C1 segment of cervical spinal cord (tissue), 14 donors: Measurements from ENCODE around the gene ZFYVE1.
"Not testable (repeated sequence)": the region's sequence is repeated elsewhere in the genome, so short reads cannot be mapped to it uniquely, and the experiment has no call there.

Source experiments
- DNase-seq, 14 donors: peaks; one replicate each; lab custom pipeline; 2025; lab: John Stamatoyannopoulos, UW

ZFYVE1 gene

DNA sequence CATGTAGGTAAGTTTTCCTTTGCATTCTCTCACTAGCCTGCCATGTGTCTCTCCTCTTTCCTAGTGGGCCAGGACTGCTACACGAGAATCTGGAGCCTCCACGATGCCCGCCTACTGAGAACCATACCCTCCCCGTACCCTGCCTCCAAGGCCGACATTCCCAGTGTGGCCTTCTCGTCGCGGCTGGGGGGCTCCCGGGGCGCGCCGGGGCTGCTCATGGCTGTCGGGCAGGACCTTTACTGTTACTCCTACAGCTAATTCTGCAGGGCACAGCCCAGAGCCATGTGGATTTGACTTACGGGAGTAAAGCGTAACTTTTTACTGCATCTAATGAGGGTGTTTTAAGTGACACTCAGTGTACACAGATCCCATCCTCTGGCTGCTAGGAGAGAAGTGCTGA, 68.4 kb downstream of the ZFYVE1 start:
- DNase-seq = no peak

DNA sequence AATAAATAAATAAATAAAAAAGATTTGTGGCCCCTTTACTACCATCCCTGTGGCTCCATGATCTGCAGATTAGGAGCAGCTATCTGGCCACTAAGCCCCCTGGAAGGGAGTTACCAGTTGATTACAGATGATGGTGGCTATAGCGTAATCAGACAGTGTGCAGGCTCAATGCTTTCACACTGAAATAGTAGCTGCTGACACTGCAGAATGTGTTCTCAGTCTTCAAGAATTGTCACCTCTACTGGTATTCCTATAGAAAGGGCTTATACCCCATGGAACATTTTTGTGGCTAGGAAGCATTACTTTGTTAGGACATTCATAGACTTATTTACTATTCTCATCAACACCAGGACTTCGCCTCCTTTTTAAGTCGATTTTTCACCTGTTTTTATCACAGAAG, 69.7 kb downstream of the ZFYVE1 start:
- no peak for DNase-seq

DNA sequence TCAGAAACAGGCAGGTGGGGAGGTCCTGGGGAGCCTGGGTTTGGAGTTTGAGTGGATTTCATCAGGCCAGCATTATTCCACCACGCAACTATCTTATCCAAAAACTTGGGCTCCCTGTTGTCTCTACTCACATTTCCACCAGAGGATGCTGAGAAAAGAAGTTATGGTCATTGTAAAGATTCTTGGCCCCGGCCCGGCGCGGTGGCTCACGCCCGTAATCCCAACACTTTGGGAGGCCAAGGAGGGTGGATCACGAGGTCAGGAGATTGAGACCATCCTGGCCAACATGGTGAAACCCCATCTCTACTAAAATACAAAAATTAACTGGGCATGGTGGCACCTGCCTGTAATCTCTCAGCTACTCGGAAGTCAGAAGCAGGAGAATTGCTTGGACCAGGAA, 70.2 kb downstream of the ZFYVE1 start:
- DNase-seq = not testable (repeated sequence)

DNA sequence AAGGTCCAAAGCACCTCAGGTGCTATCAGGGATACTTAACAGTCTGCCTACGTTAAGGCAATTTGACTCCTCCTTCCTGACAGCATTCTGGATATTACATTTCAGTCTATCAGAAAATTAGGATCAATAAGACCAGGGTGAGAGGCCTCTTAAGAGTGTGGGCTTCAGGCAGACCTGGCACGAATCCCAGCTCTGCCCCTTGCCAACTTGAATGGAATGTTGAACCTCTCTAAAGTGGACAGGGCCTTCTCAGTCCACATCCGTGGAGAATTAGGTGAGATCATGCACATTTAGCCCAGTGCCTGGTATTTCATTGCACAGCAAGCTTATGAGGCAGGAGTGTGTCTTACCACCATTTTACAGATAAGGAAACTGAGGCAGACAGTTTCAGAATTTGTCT, 74.7 kb downstream of the ZFYVE1 start:
- DNase-seq = no peak

DNA sequence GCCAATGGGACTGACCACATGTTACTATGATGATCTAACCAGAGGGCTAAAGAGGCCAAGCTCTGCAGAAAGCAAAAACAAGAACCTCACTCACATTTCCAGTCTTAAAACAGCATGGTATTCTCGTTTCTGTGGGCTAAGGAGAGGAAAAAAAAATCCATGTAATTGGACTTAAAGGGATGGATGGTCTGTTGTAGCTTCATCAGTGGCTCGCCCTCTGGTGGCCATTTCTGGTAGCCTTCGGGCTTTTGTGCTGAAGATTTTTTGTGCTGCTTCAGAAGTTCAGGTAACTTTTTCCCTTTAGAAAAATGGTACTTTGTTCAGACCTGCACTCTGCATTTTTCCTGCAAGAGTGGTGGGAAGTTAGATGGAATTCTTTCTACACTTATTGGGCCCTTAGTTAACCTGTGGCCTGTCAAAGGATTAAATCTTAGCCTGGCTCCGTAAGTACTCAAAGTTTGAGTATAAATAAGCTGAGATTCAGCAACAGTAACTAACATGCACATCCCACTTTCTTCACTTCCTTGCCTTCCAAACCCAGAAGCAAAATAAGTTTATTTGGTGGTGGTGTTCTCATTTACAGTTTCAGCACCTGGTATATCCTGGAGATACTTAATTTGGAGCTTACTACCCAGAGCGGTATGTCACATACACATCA, 78.3 kb downstream of the ZFYVE1 start:
- DNase-seq = peak in 8 of 14 donors; percentile 4 to 35 (median 8)

DNA sequence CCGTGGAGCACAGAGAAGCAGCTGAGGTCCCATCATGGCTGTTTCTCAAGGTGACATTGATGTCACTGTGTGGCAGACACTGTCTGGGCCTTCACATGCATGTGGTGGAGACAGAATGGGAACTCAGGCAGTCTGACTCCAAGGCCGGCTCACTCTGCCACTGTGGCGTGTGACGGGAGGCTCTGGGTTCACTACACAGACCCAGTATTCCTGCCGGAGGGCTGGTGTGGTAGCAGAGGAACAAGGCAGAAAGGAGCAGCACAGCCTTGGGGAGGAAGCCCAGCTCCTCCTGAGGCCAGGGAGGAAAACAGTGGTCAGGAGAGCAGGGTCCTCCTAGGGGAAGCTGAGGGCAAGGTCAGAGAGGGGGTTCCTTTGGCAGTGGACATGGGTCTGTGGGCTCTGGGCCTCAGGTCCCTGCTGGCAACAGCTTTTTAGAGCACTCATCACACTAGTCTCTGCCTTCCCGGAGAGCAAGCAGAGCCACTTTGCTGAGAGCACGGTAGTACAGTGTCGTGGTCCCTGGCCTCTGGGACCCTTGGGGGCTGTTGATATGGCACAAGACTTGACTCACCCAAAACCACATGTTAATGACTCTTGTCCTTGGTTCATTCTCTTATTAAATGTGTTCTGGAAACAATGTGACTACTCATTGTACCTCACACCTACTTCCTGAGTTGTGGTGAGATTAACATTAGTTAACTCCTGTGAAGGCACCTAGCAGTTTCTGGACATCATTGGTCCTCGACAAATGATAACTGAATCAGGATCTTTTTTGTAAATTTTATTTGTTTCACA, 79.3 kb downstream of the ZFYVE1 start:
- no peak for DNase-seq

DNA sequence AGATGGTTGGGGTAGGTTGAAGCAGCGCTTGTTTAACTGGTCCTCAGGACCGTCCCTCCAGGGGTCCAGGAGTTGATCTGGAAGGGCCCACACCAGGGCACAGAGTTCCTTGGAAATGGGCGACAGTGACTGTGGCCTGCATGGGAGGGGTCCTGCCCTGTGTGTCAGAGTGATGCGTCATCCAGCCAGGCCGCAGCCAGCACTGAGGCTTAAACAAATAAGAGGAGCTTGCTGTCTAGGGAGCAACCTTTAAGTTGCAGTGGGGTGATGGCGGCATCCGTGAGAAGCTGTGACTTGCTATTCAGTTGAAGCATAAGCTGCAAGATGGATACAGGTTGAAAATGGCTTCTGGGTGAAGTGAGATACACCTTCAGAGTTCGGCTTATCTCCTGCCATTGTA, 80.4 kb downstream of the ZFYVE1 start:
- no peak for DNase-seq

DNA sequence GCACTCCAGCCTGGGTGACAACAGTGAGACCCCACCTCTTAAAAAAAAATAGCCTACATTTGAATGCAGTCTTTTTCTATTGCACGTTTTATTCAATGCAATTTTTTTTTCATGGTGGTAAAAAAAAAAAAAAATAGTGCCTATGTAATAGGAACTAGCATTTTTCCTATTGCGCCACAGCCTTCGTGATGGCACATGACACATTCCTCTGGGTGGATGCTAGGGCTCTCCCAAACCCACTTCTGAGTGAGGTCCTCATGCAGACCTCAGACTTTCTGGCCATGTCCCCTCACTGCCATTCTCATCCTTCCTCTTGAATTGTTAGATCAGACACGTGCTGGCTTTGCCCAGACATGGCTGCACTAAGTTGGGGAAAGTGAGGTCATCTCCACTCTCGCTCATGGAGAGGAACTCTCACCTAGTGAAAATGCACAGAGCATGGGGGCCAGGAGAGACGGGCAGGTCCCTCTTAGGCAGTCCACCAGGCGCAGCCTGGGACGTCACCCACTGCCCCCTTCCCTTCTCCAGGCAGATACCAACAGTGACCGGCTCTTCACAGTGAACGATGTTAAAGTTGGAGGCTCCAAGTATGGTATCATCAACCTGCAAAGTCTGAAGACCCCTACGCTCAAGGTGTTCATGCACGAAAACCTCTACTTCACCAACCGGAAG, 81.4 kb downstream of the ZFYVE1 start:
- DNase-seq = no peak

DNA sequence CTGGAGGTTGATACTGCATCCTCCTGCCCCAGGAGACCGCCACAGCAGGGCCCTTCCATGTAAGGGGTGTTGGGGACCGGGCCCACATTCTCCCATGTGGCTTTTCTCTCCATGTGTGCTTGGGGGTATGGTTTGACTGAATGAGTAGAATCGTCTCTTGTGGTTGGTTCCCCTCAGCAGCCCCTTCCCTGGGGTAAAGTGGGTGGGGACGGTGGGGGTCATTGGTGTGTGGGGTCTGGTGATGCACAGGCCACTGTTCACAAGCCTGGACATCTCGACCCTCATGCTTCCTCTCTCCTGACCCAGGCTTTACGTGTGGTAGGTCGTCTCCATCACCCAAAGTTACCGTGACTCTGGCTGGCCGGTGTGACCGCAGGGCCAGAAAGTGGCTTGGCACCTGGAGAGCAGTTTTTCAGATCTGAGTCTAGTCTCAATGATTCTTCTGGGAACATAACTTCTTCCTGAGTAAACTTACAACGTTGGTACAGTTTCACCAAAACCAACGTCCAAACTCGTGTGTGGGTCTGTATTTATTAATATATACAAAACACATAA, 83.0 kb downstream of the ZFYVE1 start:
- no peak for DNase-seq

DNA sequence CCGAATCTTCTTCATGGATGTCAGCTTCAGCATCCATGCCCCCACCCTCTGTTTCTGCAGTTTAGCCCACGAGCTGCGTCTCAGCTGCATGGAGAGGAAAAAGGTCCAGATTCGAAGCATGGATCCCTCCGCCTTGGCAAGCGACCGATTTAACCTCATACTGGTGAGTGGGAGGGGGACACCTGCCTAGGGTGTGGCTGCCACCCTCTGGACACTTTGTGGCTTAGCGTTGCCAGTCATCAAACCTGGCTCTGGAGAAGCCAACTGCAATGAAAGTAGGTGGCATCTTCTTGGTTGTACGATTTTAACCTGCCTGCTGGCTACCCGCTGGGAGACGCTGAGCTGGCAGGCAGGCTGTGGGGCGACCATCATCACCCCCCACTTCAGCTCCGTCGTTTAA, 84.0 kb downstream of the ZFYVE1 start:
- no peak for DNase-seq

DNA sequence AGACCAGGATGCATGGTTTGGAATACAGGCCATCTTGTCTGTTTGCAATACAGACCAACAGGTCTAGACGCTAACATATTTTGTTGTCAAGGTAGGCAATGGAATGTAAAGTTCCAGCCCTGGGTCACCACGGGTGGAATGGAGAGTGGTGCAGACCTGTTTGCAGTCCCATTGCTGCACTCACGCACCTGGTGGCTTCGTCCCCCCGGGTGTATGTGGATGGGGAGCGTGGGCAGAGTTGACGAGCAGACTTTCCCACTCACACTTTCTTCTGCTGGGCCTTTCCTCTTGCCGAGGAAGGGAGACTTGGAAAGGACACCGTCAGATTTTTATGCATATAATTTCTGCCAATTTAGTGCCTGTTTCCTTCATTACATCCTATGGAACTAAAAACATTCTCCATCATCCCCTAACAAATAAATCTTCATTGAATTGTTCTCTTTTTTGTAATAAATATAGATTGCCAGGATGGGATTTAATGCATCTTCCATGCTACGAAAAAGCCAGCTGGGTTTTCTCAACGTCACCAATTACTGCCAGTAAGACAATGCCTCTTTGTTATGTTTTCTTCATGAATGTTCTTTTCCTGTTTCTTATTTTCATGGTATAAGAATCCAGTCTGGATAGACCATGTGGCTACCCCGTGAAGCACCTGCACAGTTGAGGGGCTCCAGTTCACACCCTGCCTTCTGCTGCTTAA, 85.5 kb downstream of the ZFYVE1 start:
- peak in 1 of 14 donors; percentile 7 for DNase-seq

DNA sequence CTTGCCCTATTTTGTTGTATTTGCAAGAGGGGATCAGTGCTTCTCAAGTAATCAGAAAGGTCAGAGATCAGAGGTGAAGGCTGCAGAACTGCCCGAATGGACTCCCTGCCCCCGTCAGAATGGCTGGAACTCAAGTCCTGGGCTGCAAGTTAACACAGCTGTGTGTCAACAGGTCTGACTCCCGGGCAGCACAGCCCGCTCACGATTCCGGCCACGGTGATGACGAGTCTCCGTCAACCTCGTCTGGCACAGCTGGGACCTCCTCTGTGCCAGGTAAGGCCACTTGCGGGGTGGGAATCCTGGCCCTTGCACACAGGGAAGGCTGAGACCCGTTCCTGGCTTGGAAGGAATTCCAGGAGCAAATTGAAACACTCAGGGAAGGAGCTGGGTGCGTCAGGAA, 87.3 kb downstream of the ZFYVE1 start:
- DNase-seq = no peak

DNA sequence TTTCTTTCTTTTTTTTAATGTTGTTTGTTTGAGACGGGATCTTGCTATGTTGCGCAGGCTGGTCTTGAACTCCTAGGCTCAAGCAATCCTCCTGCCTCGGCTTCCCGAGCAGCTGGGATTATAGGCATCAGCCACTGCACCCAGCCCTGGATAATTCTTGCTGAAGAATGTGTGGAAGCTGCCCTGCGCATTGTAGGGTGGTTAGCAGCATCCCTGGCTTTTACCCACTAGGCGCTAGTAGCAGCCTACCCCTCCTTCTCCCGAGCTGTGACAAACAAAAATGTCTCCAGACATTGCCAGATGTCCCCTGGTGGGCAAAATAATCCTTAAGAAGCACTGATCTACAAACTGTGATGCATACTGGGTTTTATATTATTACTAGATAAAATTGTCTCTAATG, 94.0 kb downstream of the ZFYVE1 start:
- no peak for DNase-seq

DNA sequence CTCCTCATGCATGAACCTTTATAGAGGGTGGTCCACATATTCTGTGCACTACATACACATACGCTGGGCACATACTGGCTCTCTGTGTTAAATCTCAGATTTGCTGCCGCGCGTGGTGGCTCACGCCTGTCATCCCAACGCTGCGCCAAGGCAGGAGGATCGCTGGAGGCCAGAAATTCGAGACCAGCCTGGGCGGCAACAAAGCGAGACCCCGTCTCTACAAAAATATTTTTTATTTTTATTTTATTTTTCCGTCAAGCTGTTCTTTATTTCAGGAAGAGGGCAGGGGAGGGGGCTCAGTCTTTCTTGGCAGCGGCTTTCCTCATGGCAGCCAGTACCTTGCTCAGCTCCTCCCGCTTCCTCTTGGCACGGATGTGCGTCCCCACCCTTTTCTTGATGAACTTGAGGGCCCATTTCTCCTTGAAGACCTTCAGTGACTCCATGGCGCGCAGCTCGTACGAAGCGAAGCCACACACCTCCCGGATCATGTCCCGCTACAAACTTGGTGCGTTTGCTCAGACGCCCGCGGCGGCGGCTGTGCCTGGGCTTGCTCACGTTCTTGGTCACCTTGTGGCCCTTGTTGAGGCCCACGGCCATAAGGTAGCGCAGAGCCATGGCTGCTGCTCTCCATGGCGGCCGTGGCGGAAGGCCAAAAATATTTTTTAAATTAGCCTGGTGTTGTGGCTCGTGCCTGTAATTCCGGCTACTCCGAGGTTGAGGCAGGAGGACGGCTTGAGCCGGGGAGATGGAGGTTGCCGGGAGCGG, 97.4 kb downstream of the ZFYVE1 start:
- no peak for DNase-seq

DNA sequence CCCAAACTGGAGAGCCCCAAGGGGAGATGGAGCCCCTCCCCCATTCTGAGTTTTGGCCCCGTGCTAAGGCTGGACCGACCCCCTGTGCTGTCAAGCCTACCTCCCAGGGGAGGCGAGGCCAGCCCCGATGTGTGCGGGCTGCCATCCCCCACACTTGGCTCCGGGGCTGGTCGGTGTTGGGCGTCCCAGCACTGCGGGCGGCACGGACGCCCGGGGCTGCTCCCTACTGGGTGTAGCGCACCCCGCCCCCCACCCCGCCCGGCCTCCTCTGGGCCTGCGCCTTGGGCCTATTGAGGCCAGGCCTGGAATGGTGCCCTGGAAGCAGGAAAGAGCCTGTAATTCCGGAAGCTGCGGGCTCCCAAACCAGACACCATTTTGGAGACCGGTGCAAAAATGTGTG, 98.0 kb downstream of the ZFYVE1 start:
- no peak for DNase-seq

DNA sequence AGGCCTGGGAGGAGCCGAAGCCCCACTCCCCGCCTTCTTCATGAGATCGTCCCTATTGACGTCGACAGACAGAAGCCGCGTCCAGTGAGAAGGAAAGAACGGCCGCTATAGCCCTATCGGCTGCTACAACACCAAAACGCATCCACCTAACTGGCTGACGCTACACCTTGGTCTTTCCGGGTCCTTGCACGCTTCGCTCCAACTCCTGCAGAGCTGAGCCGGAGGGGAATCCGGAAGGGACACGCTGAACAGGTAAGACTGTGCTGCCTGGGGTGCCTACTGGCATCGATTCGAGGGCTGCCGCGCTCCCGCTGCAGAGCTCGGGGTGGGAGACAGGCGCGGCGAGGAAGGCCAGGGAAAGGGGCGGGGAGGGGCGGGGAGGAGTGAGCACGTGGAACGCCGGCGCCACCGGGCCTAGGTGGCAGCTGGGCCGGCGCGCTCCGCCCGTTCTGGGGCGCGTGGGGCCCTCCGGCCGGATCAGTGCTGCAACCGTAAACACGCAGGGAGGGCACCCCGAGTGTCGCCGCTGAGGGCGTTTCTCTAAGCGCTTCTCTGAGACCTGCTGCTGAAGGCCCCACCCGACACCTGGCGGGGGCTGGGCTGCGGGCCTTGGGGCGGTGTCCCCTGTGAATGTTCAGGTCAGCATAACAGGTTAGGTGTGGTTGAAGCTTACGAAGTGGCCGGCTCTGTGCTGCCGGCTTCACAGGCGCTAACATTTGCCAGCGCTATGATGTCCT, 100.4 kb downstream of the ZFYVE1 start, which contains the start of gene DCAF4:
Gene DCAF4, plus strand, starts transcription at position 173 of the 737 bp plus-strand sequence. CDS start 11,515 bp downstream, outside the sequence.
- peak; percentile 59 to 94 (median 88) for DNase-seq

DNA sequence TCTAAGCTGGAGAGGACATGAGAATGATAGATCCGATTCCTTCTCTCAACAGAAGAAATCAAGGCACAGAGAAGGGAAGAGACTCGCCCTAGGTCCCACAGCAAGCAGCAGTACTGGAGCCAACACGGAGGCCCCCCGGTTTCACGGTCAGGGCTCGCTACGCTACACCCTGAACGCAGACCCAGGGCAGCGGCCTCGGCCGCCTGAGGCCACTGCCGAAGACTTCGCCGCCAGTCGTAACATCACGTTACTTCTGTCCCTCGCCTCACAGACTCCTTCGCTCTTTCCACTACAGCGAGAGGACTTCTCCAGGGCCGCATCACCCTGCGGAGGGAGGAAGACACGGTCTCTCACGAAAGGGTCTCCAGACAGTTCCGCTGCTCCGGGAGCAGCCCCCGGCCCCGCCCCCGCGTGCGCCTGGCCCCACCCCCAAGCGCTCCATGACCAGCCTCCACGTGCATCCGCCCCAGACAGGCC, 101.1 kb downstream of the ZFYVE1 start:
- no peak for DNase-seq

DNA sequence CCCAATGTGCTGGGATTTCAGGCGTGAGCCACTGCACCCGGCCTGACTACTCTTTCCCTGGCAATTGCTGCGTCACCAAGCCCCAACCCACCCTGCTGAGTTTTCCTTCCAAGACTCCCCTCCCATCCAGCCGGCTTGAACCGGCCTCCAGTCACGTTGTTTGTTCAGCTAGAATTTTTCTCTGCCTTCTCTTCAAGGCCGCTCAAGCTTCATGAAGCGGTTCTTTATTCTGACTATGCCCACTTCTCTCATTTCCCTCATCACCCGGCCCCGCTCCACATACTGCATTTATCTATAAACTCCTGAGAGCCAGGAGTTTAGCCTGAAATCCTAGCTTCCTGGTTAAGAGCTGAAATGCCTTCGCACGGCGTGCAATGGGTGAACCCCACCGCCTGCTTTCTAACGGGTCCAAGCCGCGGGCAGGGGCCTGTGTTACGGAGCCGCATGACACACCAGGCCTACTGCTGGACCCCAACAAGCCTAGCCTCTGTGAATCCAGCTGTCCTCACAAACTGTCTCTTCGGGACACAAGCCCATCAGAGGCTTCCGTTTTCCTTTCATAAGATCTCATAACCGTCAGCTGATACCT, 101.6 kb downstream of the ZFYVE1 start:
- DNase-seq = no peak

DNA sequence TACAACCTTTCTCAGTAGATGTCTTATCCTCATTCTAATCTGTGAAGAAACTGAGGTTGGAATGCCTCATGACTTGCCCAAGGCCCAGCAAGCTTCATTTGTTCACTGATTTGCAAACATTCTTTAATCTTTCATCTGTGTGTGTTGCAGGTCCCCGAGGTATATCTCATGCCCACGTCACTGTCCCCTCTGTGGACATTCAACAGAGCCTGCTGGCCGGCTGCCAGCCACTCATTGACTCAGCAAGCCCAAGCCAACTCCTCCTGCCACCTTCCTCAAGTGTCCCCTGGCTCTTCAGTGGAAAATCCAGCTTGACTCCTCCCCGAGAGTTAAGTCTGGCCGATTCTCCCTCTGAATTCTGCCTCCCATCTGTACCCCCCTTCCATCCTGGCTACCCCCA, 102.6 kb downstream of the ZFYVE1 start:
- no peak for DNase-seq

DNA sequence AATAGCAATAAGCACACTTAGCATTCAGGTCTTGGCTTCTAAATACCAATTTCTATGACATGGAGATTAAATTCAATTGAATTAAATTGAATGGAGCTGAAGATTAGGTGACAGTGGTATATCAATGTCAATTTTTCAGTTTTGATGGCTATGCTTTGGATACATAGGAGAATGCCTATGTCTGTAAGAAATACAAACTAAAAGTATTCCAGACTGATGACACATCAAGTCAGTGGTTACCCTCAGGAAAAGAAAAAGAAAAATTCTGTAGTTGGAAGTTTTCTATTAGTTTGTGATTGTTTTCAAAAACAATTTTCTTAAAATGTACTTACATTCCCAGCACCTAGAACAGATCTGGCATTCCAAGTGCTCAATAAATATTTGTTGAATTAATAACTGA, 105.5 kb downstream of the ZFYVE1 start:
- no peak for DNase-seq
